Upper lobe of left lung (tissue), 4 donors: ENCODE data around the gene KMT2C.
"Not testable (repeated sequence)": the region's sequence is repeated elsewhere in the genome, so short reads cannot be mapped to it uniquely, and the experiment has no call there.

ENCODE experiments used
- POLR2AphosphoS5 ChIP-seq, 2 donors: sonication (generic); formaldehyde crosslinking; IDR thresholded peaks; one replicate each; pipeline ENCODE4 v1.5.1; 2017; ENCODE audit warnings: antibody characterized with exemption in 2 of 2
- TF ChIP-seq, protein P1 (sequence below), 6 experiments: fragments of 450-650 bp in 4 of 6; fragments of 200-600 bp in 2 of 6; sonication (generic) in 2 of 6; IDR thresholded peaks; one replicate each; pipeline ENCODE4 v1.5.1; 2016 to 2019; ENCODE audit warnings: antibody characterized with exemption in 6 of 6

DNA sequence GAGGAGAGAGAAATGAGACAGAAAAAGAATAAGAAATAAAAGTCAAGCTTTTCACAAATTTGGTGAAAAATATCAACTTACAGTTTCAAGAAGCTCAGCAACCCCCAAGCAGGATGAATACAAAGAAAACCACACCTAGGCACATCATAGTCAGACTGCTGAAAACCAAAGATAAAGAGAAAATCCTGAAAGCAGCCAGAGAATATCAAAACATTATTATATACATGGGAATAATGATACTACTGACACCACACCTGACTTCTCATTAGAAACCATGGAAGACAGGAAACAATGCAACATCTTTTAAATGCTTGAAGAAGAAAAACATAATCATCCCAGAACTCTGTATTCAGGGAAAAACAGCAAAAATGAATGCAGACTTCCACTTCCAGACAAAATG lies 149.6 kb downstream of the KMT2C start:
- TF ChIP-seq, protein P1, sequence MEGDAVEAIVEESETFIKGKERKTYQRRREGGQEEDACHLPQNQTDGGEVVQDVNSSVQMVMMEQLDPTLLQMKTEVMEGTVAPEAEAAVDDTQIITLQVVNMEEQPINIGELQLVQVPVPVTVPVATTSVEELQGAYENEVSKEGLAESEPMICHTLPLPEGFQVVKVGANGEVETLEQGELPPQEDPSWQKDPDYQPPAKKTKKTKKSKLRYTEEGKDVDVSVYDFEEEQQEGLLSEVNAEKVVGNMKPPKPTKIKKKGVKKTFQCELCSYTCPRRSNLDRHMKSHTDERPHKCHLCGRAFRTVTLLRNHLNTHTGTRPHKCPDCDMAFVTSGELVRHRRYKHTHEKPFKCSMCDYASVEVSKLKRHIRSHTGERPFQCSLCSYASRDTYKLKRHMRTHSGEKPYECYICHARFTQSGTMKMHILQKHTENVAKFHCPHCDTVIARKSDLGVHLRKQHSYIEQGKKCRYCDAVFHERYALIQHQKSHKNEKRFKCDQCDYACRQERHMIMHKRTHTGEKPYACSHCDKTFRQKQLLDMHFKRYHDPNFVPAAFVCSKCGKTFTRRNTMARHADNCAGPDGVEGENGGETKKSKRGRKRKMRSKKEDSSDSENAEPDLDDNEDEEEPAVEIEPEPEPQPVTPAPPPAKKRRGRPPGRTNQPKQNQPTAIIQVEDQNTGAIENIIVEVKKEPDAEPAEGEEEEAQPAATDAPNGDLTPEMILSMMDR (IDR thresholded peaks at IDR 0.05), result not testable (repeated sequence)
- not testable (repeated sequence) for TF ChIP-seq POLR2AphosphoS5 (IDR thresholded peaks at IDR 0.05)
